HS-27A (cell line): Measurements from ENCODE around the gene GTF2IRD1.
"Not testable (repeated sequence)": the region's sequence is repeated elsewhere in the genome, so short reads cannot be mapped to it uniquely, and the experiment has no call there.

Experiments used
- DNase-seq: peaks from one replicate; pipeline ENCODE4 v3.0.0-alpha.2; 2012; ENCODE audit warnings: low read depth, missing footprints

The GTF2IRD1 gene

GRCh38 chr7:74493295-74493694 is 39.6 kb downstream of the GTF2IRD1 start:
- no peak for DNase-seq

DNA sequence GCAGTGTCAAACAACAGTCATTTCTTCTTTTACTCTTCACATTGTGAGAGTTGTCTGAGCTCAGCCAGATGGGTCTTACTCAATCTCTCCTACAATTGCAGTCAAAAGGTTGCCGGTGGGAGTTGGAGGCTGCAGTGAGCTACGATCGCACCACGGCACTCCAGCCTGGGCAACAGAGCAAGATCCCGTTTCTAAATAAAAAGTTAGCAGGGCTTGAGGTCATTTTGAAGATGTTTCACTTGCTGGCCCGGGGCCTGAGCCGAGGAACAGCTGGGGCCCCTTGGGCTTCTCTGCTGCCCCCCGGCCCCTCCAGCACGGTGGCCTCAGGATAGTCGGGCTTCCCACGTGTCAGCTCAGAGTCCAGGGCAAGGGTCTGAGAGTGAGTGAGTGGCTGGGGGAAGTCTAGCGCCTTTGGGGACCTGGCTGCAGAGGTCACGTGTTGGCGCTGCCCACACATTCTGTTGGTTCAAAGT is 40.4 kb downstream of the GTF2IRD1 start:
- DNase-seq: no peak

- DNase-seq: no peak
These were observed 41.7 kb downstream of the GTF2IRD1 start for GRCh38 chr7:74495112-74496086.

DNA sequence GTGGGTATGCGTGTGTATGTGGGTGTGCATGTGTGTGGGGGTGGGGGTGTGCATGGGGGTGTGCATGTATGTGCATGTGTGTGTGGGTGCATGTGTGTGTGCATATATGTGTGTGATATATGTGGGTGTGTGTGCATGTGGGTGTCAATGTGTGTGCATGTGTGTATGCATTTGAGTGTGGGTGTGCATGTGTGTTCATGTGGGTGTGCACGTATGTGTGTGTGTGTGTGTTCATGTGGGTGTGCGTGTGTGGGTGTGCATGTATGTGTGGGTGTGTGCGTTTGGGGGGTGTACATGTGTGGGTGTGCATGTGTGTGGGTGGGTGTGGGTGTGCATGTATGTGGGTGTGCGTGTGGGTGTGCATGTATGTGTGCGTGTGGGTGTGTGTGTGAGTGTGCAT is 42.6 kb downstream of the GTF2IRD1 start:
- DNase-seq: no peak

GRCh38 chr7:74496773-74497172 is 43.1 kb downstream of the GTF2IRD1 start:
- not testable (repeated sequence) for DNase-seq

GRCh38 chr7:74498354-74498753 is 44.6 kb downstream of the GTF2IRD1 start:
- no peak for DNase-seq

DNA sequence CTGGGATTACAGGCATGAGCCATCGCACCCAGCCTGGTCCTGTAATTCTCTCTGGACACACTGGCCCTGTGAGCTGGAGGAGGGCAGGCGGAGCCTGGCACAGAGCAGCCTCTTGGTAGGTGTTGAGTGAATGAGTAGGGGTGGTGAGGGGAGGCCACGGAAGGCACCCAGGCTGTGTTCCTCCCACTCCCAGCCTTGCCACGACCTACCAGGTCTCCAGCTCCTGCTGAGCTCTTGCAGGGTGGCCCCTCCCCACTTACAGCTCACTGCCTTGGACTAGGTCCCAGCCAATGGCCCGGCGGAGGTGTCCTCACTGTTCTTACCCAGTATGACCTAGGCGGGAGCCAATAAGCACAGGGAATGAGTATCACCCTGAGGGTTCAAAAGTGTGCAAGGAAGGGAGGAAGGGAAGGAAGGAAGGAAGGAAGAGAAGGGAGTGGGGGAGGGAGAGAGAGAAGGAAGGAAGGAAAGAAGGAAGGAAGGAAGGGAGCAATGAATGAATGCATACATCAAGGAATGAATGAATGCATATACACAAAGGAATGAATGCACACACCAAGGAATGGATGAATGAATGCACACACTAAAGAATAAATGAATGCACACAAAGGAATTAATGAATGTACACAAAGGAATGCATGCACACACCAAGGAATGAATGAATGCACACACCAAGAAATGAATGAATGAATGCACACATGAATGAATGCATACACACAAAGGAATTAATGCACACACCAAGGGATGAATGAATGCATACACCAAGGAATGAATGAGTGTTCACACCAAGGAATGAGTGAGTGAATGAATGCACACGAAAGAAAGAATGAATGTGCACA is 45.5 kb downstream of the GTF2IRD1 start:
- no peak for DNase-seq

DNA sequence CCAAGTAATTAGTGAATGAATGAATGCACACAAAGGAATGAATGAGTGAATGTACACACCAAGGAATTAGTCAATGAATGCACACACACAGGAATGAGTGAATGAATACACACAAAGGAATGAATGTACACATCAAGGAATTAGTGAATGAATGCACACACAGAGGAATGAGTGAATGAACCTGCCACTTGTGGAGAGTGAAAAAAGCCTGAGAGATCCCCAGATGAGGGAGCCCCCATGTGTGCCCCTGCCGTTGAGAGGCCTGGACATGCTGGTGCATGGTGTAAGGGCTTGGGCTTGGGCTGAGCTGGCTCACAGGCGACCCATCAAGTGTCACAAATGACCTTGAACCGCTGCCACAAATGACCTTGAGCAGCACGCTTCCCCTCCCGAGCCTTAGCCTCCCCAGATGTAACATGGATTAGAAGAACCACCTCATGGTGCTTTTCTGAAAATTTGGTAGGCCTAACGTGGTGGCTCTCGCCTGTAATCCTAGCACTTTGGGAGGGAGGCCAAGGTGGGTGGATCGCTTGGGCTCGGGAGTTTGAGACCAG is 46.2 kb downstream of the GTF2IRD1 start:
- DNase-seq: no peak

- no peak for DNase-seq
These were observed 47.6 kb downstream of the GTF2IRD1 start for GRCh38 chr7:74501298-74501697.

GRCh38 chr7:74502216-74502891 is 48.6 kb downstream of the GTF2IRD1 start:
- DNase-seq: no peak

GRCh38 chr7:74503061-74503460 is 49.4 kb downstream of the GTF2IRD1 start:
- DNase-seq: no peak

- DNase-seq: no peak
These were observed 50.2 kb downstream of the GTF2IRD1 start for GRCh38 chr7:74503943-74504342.

DNA sequence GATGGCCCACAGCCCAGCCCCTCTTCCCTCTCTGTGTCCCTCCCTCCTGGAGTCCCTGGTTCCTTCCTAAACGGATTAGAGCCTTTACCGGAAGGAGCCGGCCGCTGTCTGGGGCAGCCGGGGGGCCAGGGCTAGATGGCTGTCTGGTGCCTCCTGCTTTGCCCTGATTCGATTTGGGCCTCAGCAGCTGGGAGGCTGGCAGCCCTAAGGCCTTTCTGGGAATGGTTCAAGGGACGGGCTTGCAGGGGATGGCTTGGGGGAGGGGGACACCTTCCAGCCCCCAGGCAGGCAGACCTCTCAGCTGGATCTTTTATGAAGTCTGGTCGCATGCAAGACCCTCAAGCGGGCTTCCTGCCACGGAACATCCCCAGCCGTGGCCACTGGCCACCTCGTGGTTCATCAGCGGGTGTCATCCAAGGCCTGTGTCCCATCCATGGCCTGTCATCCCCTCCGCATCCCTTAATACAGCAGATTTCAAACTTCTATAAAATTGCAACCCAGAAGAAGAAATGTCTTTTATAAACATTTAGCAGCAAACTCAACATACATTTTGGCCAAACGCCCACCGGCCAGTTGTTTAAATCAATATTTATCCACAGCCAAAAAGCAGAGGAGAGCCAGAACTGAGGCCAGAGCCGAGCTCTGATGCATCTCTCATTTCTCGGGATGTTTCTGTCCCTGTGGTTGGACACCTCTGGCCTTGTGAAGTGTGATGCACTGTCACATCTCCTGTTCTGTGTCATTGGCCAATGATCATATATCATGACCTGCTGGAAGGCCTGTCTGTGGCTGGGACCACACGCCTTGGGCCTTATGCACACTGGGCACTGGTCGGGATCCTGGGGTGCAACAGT is 52.0 kb downstream of the GTF2IRD1 start:
- no peak for DNase-seq

GRCh38 chr7:74506325-74506724 is 52.6 kb downstream of the GTF2IRD1 start:
- DNase-seq: no peak

GRCh38 chr7:74507538-74508319 is 54.0 kb downstream of the GTF2IRD1 start:
- DNase-seq: no peak

GRCh38 chr7:74509453-74509852 is 55.7 kb downstream of the GTF2IRD1 start:
- not testable (repeated sequence) for DNase-seq

DNA sequence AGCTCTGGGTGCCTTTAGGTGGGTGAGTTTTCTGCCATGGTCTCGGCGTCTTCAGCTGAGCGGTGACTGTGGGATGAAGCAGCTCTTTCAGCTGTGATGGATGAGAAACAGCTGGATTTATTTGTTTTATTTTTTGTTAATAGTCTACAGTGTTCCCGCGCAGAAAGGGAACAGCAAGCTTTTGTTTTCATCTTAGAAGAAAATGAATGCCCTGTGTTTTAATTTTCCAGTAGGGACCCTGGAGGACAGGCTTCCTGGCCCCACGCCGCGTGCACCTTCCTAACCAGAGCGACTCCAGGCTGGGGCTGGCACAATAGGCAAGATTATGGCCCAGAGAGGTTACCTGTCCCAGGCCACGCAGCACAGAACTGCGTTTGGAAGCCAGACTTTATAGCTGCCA is 57.6 kb downstream of the GTF2IRD1 start:
- no peak for DNase-seq

DNA sequence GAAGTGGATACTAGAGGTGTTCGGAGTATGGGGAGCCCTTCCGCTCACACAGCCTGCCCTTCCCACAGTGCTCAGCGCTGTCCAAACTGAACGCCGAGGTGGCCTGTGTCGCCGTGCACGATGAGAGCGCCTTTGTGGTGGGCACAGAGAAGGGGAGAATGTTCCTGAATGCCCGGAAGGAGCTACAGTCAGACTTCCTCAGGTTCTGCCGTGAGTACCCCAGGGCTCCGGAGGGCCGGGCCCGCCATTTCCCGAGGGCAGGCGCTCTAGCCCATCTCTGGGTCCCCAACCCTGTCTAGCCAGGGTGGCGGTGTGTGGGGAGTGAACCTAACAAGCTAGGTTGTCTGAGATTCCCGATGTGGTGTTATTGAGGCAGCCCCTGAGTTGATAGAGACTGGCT is 59.1 kb downstream of the GTF2IRD1 start:
- no peak for DNase-seq

- DNase-seq: no peak
These were observed 60.5 kb downstream of the GTF2IRD1 start for GRCh38 chr7:74514131-74514591.

DNA sequence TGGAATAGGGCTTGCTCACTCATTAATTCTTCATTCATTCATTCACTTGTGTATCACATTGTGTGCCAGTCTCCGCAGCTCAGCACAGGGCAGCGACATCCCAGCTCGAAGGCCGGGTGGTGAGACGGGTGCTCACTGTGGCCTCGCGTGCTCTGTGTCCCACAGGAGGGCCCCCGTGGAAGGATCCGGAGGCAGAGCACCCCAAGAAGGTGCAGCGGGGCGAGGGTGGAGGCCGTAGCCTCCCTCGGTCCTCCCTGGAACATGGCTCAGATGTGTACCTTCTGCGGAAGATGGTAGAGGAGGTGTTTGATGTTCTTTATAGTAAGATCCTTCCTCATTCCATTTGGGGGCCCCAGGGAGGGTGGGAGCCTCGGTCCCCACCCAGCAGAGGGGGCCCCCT is 61.6 kb downstream of the GTF2IRD1 start:
- no peak for DNase-seq
